Endodermal cell (in vitro differentiated cells): Measurements from ENCODE around the gene PRDM5. TPM values are rescaled to one million over a fixed set of nuclear protein-coding genes. Genes with fewer than 3 reads are reported as not detected.

Experiments
- DNase-seq: peaks from one replicate; pipeline ENCODE4 v3.0.0-alpha.2; 2017
- H3K27ac ChIP-seq: 2 replicates; pipeline ENCODE4 v1.5.1; 2013; ENCODE audit warnings: mild to moderate bottlenecking, low read depth, low read length, moderate library complexity
- H3K27me3 ChIP-seq: 2 replicates; pipeline ENCODE4 v1.6.1; 2013; ENCODE audit warnings: mild to moderate bottlenecking, low read length, moderate library complexity; ENCODE audit not compliant: insufficient read depth, control insufficient read depth, poor library complexity, severe bottlenecking
- H3K36me3 ChIP-seq: 2 replicates; pipeline ENCODE4 v1.7.0; 2013; ENCODE audit warnings: mild to moderate bottlenecking, low read length, moderate library complexity; ENCODE audit not compliant: control insufficient read depth, insufficient read depth
- H3K4me1 ChIP-seq: one replicate; pipeline ENCODE4 v1.7.0; 2013; ENCODE audit warnings: low read length; ENCODE audit not compliant: control insufficient read depth, insufficient read depth
- H3K4me3 ChIP-seq: 2 replicates; pipeline ENCODE4 v1.5.1; 2013; ENCODE audit warnings: mild to moderate bottlenecking, low read length, moderate library complexity
- H3K9ac ChIP-seq: 2 replicates; pipeline ENCODE4 v1.6.1; 2013; ENCODE audit warnings: mild to moderate bottlenecking, low read length, moderate library complexity; ENCODE audit not compliant: poor library complexity, severe bottlenecking; ENCODE audit errors: extremely low read depth
- H3K9me3 ChIP-seq: 2 replicates; pipeline ENCODE4 v1.6.1; 2013; ENCODE audit warnings: mild to moderate bottlenecking, low read length, moderate library complexity; ENCODE audit not compliant: control insufficient read depth
- H3K27ac Mint-ChIP-seq: 2 replicates; pipeline ENCODE4 v1.8.0; 2020; ENCODE audit warnings: mixed read lengths
- H3K27me3 Mint-ChIP-seq: 2 replicates; pipeline ENCODE4 v1.8.0; 2021; ENCODE audit warnings: mild to moderate bottlenecking, mixed read lengths; ENCODE audit not compliant: insufficient read depth
- H3K36me3 Mint-ChIP-seq: 2 replicates; pipeline ENCODE4 v1.8.0; 2020; ENCODE audit warnings: low read depth, mixed read lengths
- H3K4me1 Mint-ChIP-seq: 2 replicates; pipeline ENCODE4 v1.8.0; 2020; ENCODE audit warnings: mixed read lengths
- H3K4me3 Mint-ChIP-seq: 2 replicates; pipeline ENCODE4 v1.8.0; 2020; ENCODE audit warnings: mild to moderate bottlenecking, moderate library complexity, mixed read lengths
- H3K9me3 Mint-ChIP-seq: 2 replicates; pipeline ENCODE4 v1.8.0; 2020; ENCODE audit warnings: mild to moderate bottlenecking, mixed read lengths
- WGBS, 2 experiments: methylation state at CpG; one replicate each; pipeline versions ENCODE4 v1.1.5 to v1.1.7; 2013; ENCODE audit warnings: missing lambda C conversion rate in 2 of 2, mixed read lengths in 1 of 2; ENCODE audit not compliant: insufficient coverage in 1 of 2, insufficient read length in 1 of 2; 5-methylcytosine and 5-hydroxymethylcytosine counted together
- total RNA-seq, 2 donors: library from RNA; stranded (reverse); fragmentation: NEBNext Ultra II Directional in 1 of 2; extraction: Animal tissue kit (Norgen Biotek cat#: 25700) in 1 of 2; gene quantifications; 2 replicates in 1 of 2; 3 replicates in 1 of 2; pipeline ENCODE4 v1.2.1, GENCODE V29; 2021
- TF ChIP-seq, protein P1 (sequence below): fragments of 200-600 bp; sonication (generic); conservative IDR thresholded peaks from 2 replicates; pipeline ENCODE4 v1.5.0; 2021; ENCODE audit warnings: antibody characterized with exemption, mild to moderate bottlenecking

Gene PRDM5
- total RNA-seq, 2 donors from 2014 or later: 18.3 to 19.1 TPM

DNA sequence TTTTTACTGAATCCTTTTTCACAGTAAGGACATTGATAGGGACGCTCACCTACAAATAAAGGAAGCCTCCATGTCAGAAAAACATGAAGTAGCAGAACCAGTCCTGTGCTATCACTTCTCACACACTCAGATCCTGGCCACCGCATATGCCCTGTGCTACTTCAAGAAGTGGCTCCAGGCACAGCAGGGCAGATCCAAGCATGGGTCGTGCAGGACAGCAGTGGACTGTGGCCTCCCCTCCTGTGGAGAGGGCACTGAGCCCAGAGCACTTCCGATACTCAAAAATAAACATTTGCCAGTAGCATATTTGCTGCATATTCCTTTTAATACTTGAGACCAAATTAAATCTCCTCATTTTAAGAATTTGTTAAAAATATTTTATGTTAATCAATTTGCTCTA is 167.9 kb downstream of the PRDM5 start:
- no peaks in the 10 kb centered on the region for H3K4me1 ChIP-seq
- no peak overlapping the region for H3K4me3 Mint-ChIP-seq
- 64 to 90% methylated on average over 3 to 4 of the region's 4 CpGs for WGBS, 2 experiments
- TF ChIP-seq, protein P1, sequence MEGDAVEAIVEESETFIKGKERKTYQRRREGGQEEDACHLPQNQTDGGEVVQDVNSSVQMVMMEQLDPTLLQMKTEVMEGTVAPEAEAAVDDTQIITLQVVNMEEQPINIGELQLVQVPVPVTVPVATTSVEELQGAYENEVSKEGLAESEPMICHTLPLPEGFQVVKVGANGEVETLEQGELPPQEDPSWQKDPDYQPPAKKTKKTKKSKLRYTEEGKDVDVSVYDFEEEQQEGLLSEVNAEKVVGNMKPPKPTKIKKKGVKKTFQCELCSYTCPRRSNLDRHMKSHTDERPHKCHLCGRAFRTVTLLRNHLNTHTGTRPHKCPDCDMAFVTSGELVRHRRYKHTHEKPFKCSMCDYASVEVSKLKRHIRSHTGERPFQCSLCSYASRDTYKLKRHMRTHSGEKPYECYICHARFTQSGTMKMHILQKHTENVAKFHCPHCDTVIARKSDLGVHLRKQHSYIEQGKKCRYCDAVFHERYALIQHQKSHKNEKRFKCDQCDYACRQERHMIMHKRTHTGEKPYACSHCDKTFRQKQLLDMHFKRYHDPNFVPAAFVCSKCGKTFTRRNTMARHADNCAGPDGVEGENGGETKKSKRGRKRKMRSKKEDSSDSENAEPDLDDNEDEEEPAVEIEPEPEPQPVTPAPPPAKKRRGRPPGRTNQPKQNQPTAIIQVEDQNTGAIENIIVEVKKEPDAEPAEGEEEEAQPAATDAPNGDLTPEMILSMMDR: no peak
- peaks cover 16% of the 10 kb centered on the region for H3K9me3 Mint-ChIP-seq
- no peaks in the 10 kb centered on the region for H3K27me3 Mint-ChIP-seq
- no peak overlapping the region for H3K27ac Mint-ChIP-seq
- H3K9me3 ChIP-seq: peaks cover 10% of the 10 kb centered on the region
- H3K36me3 Mint-ChIP-seq: peaks cover 17% of the 10 kb centered on the region
- H3K36me3 ChIP-seq: no peaks in the 10 kb centered on the region
- no peaks in the 10 kb centered on the region for H3K27me3 ChIP-seq
- no peak overlapping the region for H3K9ac ChIP-seq
- H3K4me1 Mint-ChIP-seq: peaks cover 2% of the 10 kb centered on the region
- H3K27ac ChIP-seq: no peak overlapping the region
- no peak overlapping the region for H3K4me3 ChIP-seq
- DNase-seq: no peak

- H3K36me3 Mint-ChIP-seq: peaks cover 17% of the 10 kb centered on the region
- peak overlapping the region; percentile 36 for H3K27ac ChIP-seq
- DNase-seq: no peak
These were observed 168.7 kb downstream of the PRDM5 start for GRCh38 chr4:120753854-120754253.

GRCh38 chr4:120750152-120750525 is 172.4 kb downstream of the PRDM5 start:
- Histone ChIP-seq H3K27me3 (no peaks in the 10 kb centered on the region), H3K9ac (no peak overlapping the region), H3K27ac (no peak overlapping the region), H3K4me3 (no peak overlapping the region), H3K36me3 (no peaks in the 10 kb centered on the region), H3K4me1 (no peaks in the 10 kb centered on the region), H3K9me3 (peaks cover 22% of the 10 kb centered on the region)
- Mint-ChIP-seq H3K36me3 (peaks cover 18% of the 10 kb centered on the region), H3K9me3 (peaks cover 27% of the 10 kb centered on the region), H3K4me3 (no peak overlapping the region), H3K27ac (no peak overlapping the region), H3K4me1 (peaks cover 2% of the 10 kb centered on the region), H3K27me3 (no peaks in the 10 kb centered on the region)
- DNase-seq: no peak
- TF ChIP-seq, protein P1: no peak
- WGBS, 2 experiments: 90 to 94% methylated on average over 4 to 5 of the region's 5 CpGs

More at GRCh38 chr4:120753854-120754253, 168.7 kb downstream of the PRDM5 start:
- Histone ChIP-seq H3K9me3 (peaks cover 11% of the 10 kb centered on the region), H3K36me3 (no peaks in the 10 kb centered on the region), H3K27me3 (no peaks in the 10 kb centered on the region), H3K4me3 (no peak overlapping the region), H3K9ac (no peak overlapping the region), H3K4me1 (no peaks in the 10 kb centered on the region)
- H3K27me3 Mint-ChIP-seq: no peaks in the 10 kb centered on the region
- H3K27ac Mint-ChIP-seq: no peak overlapping the region
- TF ChIP-seq, protein P1: no peak
- H3K4me3 Mint-ChIP-seq: no peak overlapping the region
- H3K4me1 Mint-ChIP-seq: peaks cover 2% of the 10 kb centered on the region
- peaks cover 21% of the 10 kb centered on the region for H3K9me3 Mint-ChIP-seq
- WGBS, 2 experiments: 60 to 80% methylated on average over 1 of the region's 1 CpG
